Right ventricle myocardium superior (tissue), 1 donor: Measurements from ENCODE around the gene MPO. TPM values are rescaled to one million over a fixed set of nuclear protein-coding genes. Genes with fewer than 3 reads are reported as not detected.
A peak's percentile ranks its signal among the peaks of the same experiment; 100 is the strongest.

Experiments
- ATAC-seq: fragments of 200-7000 bp; cut with Tn5 transposase; one replicate; pipeline ENCODE4 v1.9.1; 2020; ENCODE audit warnings: mild to moderate bottlenecking; ENCODE audit not compliant: poor library complexity
- DNase-seq: peaks from one replicate; pipeline ENCODE4 v3.0.0-alpha.2; 2020
- intact Hi-C: fragments of 100-400 bp; cut with DNase I; formaldehyde crosslinking; loops from one replicate; pipeline ENCODE4 v1.11.2; 2022
- total RNA-seq: library from RNA; stranded (reverse); fragmentation: NEBNext Ultra II Directional; extraction: Animal tissue kit (Norgen Biotek cat#: 25700); gene quantifications from one replicate; pipeline ENCODE4 v1.2.1, GENCODE V29; 2021
- donor health status: DM: no; HTN: yes; CAD: no; lungs with severe emphysema.

Gene MPO
- total RNA-seq, 1 donor from 2014 or later, result 0.05 TPM

GRCh38 chr17:58270476-58271215 lies 10.1 kb downstream of the MPO start:
- intact Hi-C loops, result no loop called here
- ATAC-seq, result no peak
- DNase-seq, result no peak

- ATAC-seq, result no peak
- intact Hi-C loops, result no loop called here
- DNase-seq, result no peak
Measured at GRCh38 chr17:58269557-58270291, 11.0 kb downstream of the MPO start.

- ATAC-seq (no peak), DNase-seq (no peak)
- intact Hi-C loops, result no loop called here
Measured at GRCh38 chr17:58268774-58269556, 11.8 kb downstream of the MPO start.

GRCh38 chr17:58268326-58268725 lies 12.4 kb downstream of the MPO start:
- intact Hi-C loops, result no loop called here
- ATAC-seq (no peak), DNase-seq (no peak)

- DNase-seq, result no peak
- ATAC-seq, result no peak
- intact Hi-C loops, result no loop called here
Measured at GRCh38 chr17:58267347-58268324, 13.1 kb downstream of the MPO start.

- intact Hi-C loops, result no loop called here
- no peak for DNase-seq
- ATAC-seq, result no peak
Measured at GRCh38 chr17:58265902-58266875, 14.5 kb downstream of the MPO start.

- ATAC-seq (no peak), DNase-seq (no peak)
- intact Hi-C loops, result no loop called here
Measured at GRCh38 chr17:58265271-58265670, 15.5 kb downstream of the MPO start.

- intact Hi-C loops, result no loop called here
- ATAC-seq (no peak), DNase-seq (no peak)
Measured at GRCh38 chr17:58264407-58265103, 16.2 kb downstream of the MPO start.

GRCh38 chr17:58263773-58264172 lies 17.0 kb downstream of the MPO start:
- DNase-seq (no peak), ATAC-seq (no peak)
- intact Hi-C loops, result no loop called here

- ATAC-seq (no peak), DNase-seq (no peak)
- intact Hi-C loops, result no loop called here
Measured at GRCh38 chr17:58262149-58262548, 18.6 kb downstream of the MPO start.

GRCh38 chr17:58254803-58255202 lies 25.9 kb downstream of the MPO start:
- ATAC-seq (no peak), DNase-seq (no peak)
- intact Hi-C loops, result no loop called here

GRCh38 chr17:58253082-58253481 lies 27.7 kb downstream of the MPO start:
- ATAC-seq, result no peak
- intact Hi-C loops, result no loop called here
- DNase-seq, result no peak

- DNase-seq, result no peak
- intact Hi-C loops, result no loop called here
- ATAC-seq, result no peak
Measured at GRCh38 chr17:58252141-58252540, 28.6 kb downstream of the MPO start.

GRCh38 chr17:58250344-58251011 lies 30.3 kb downstream of the MPO start:
- ATAC-seq (no peak), DNase-seq (no peak)
- intact Hi-C loops, result no loop called here

- DNase-seq (peak; percentile 76), ATAC-seq (peak; percentile 96)
- intact Hi-C loops, result loop anchor here (10.0 kb wide), 1 partner anchor 195 kb away; no protein-coding TSS in a partner anchor
Measured at GRCh38 chr17:58249270-58250133, 31.2 kb downstream of the MPO start.
